ENCODE measurements around the gene SP2. TPM values are rescaled to one million over a fixed set of nuclear protein-coding genes. Genes with fewer than 3 reads are reported as not detected.

The SP2 gene
- total RNA-seq, 1 experiment from 2014 or later = 22.2 TPM

GRCh38 chr17:47918006-47918405 lies 22.0 kb downstream of the SP2 start:
- Histone ChIP-seq H2AFZ (ENCODE audit: low read depth, low read length, poor library complexity, severe bottlenecking) (no peak overlapping the region), H3K9ac (ENCODE audit: low read length) (no peak overlapping the region), H3K27ac (ENCODE audit: low read depth, low read length) (no peak overlapping the region), H3K4me2 (ENCODE audit: low read length) (no peak overlapping the region), H3K4me1 (ENCODE audit: control insufficient read depth in 1 of 2, insufficient read depth in 2 of 2, low read length in 2 of 2) (no peaks in the 10 kb centered on the region), H3K9me3 (ENCODE audit: control insufficient read depth in 1 of 2, insufficient read depth in 1 of 2, low read depth in 1 of 2, low read length in 2 of 2) (no peaks in the 10 kb centered on the region), H3K27me3 (ENCODE audit: insufficient read depth, low read length) (no peaks in the 10 kb centered on the region), H3K9me2 (ENCODE audit: insufficient read depth) (no peaks in the 10 kb centered on the region), H3K4me3 (replicated peaks in 1 of 2; ENCODE audit: low read depth in 1 of 2, low read length in 2 of 2) (no peak overlapping the region), H4K20me1 (ENCODE audit: insufficient read depth) (no peaks in the 10 kb centered on the region), H3K36me3 (ENCODE audit: control insufficient read depth in 1 of 2, insufficient read depth in 2 of 2, low read length in 2 of 2) (peaks cover 0 to 2% of the 10 kb centered on the region in 2 experiments; a peak in 1 of 4 replicates), H3K79me2 (ENCODE audit: insufficient read depth, low read length) (no peaks in the 10 kb centered on the region)
- BruUV-seq (replicated peaks) = no TSS peak
- POLR2A ChIA-PET = no interaction called here
- DNase-seq (ENCODE audit: low read depth, low spot score) (no peak), ATAC-seq (no peak)
- CTCF ChIA-PET = interaction anchor here (1.0 kb wide), 1 partner anchor 29 kb away, joined by 4 read pairs; no protein-coding TSS in a partner anchor
- intact Hi-C loops (cut with micrococcal nuclease) = no loop called here
- RAD21 ChIA-PET (ENCODE audit: low non-redundant PET in 1 of 2, low total read pairs in 2 of 2, uncharacterized antibody in 2 of 2, unreplicated experiment in 2 of 2) = no interaction called here
- TF ChIP-seq ATF3 (IDR thresholded peaks at IDR 0.05) (no peak), CBX3 (IDR thresholded peaks at IDR 0.05; ENCODE audit: low read depth) (no peak), JUND (IDR thresholded peaks at IDR 0.05) (no peak), EGR1 (IDR thresholded peaks at IDR 0.05; ENCODE audit: low read depth) (no peak), POLR2A (IDR thresholded peaks at IDR 0.05; ENCODE audit: borderline replicate concordance, extremely low read depth, insufficient read depth, insufficient read length) (no peak), RAD21 (IDR thresholded peaks at IDR 0.05; ENCODE audit: low read depth) (no peak), CTCF (IDR thresholded peaks at IDR 0.05 in 2 of 3, conservative IDR thresholded peaks at IDR 0.05 in 1 of 3; ENCODE audit: borderline replicate concordance in 1 of 3, insufficient read depth in 1 of 3, low read depth in 2 of 3, low read length in 2 of 3) (no peak), MAX (IDR thresholded peaks at IDR 0.05) (no peak)

- no peak overlapping the region for H2AFZ ChIP-seq (ENCODE audit: low read depth, low read length, poor library complexity, severe bottlenecking)
- DNase-seq (ENCODE audit: low read depth, low spot score) = no peak
- H3K27me3 ChIP-seq (ENCODE audit: insufficient read depth, low read length) = no peaks in the 10 kb centered on the region
- H4K20me1 ChIP-seq (ENCODE audit: insufficient read depth) = no peaks in the 10 kb centered on the region
- ChIA-PET CTCF (interaction anchor here (1.0 kb wide), 1 partner anchor 28 kb away, joined by 4 read pairs; no protein-coding TSS in a partner anchor), RAD21 (ENCODE audit: low non-redundant PET in 1 of 2, low total read pairs in 2 of 2, uncharacterized antibody in 2 of 2, unreplicated experiment in 2 of 2) (no interaction called here), POLR2A (no interaction called here)
- ATAC-seq = no peak
- H3K9ac ChIP-seq (ENCODE audit: low read length) = no peak overlapping the region
- H3K79me2 ChIP-seq (ENCODE audit: insufficient read depth, low read length) = no peaks in the 10 kb centered on the region
- no TSS peak for BruUV-seq (replicated peaks)
- peaks cover 0 to 5% of the 10 kb centered on the region in 2 experiments; a peak in 1 of 4 replicates for H3K36me3 ChIP-seq (ENCODE audit: control insufficient read depth in 1 of 2, insufficient read depth in 2 of 2, low read length in 2 of 2)
- no peak overlapping the region for H3K4me3 ChIP-seq (replicated peaks in 1 of 2; ENCODE audit: low read depth in 1 of 2, low read length in 2 of 2)
- H3K4me2 ChIP-seq (ENCODE audit: low read length) = no peak overlapping the region
- intact Hi-C loops (cut with micrococcal nuclease) = no loop called here
- H3K4me1 ChIP-seq (ENCODE audit: control insufficient read depth in 1 of 2, insufficient read depth in 2 of 2, low read length in 2 of 2) = no peaks in the 10 kb centered on the region
- H3K27ac ChIP-seq (ENCODE audit: low read depth, low read length) = no peak overlapping the region
- H3K9me2 ChIP-seq (ENCODE audit: insufficient read depth) = no peaks in the 10 kb centered on the region
- no peaks in the 10 kb centered on the region for H3K9me3 ChIP-seq (ENCODE audit: control insufficient read depth in 1 of 2, insufficient read depth in 1 of 2, low read depth in 1 of 2, low read length in 2 of 2)
- no peak for TF ChIP-seq CEBPB (IDR thresholded peaks at IDR 0.05; ENCODE audit: low read depth)
- TF ChIP-seq EZH2phosphoT487 (IDR thresholded peaks at IDR 0.05; ENCODE audit: borderline replicate concordance) = no peak
- no peak for TF ChIP-seq MAX (IDR thresholded peaks at IDR 0.05)
- no peak for TF ChIP-seq REST (IDR thresholded peaks at IDR 0.05; ENCODE audit: low read depth)
- no peak for TF ChIP-seq CTCF (IDR thresholded peaks at IDR 0.05 in 2 of 3, conservative IDR thresholded peaks at IDR 0.05 in 1 of 3; ENCODE audit: borderline replicate concordance in 1 of 3, insufficient read depth in 1 of 3, low read depth in 2 of 3, low read length in 2 of 3)
These were observed 23.0 kb downstream of the SP2 start for GRCh38 chr17:47918991-47919390.
